GM12878 (cell line): ENCODE measurements around the gene CHMP3.

Experiments used
- BCL11A ChIP-seq: IDR thresholded peaks from 2 replicates; pipeline ENCODE4 v1.6.1; 2011; ENCODE audit warnings: low read depth, low read length
- CREB1 ChIP-seq: IDR thresholded peaks from 2 replicates; pipeline ENCODE4 v1.6.1; 2012; ENCODE audit warnings: low read depth, mild to moderate bottlenecking, inconsistent platforms
- CREM ChIP-seq: IDR thresholded peaks from 2 replicates; pipeline ENCODE4 v1.6.1; 2014; ENCODE audit warnings: antibody characterized with exemption, low read depth
- EP300 ChIP-seq, 2 experiments: fragments of 150-350 bp in 1 of 2; IDR thresholded peaks; 2 replicates each; pipeline ENCODE4 v1.6.1; 2011 to 2012; ENCODE audit warnings: low read depth in 2 of 2, low read length in 2 of 2, borderline replicate concordance in 1 of 2, improper control_type of control experiment in 1 of 2, inconsistent platforms in 1 of 2; ENCODE audit not compliant: control insufficient read depth in 1 of 2
- NR2C2 ChIP-seq: IDR thresholded peaks from 2 replicates; pipeline ENCODE4 v1.6.1; 2011; ENCODE audit warnings: borderline replicate concordance, low read depth; ENCODE audit not compliant: control insufficient read depth, insufficient read length
- POLR2A ChIP-seq: IDR thresholded peaks from 2 replicates; pipeline ENCODE4 v1.6.1; 2011; ENCODE audit warnings: low read depth, mild to moderate bottlenecking, low read length
- SIN3A ChIP-seq: IDR thresholded peaks from 2 replicates; pipeline ENCODE4 v1.6.1; 2012; ENCODE audit warnings: low read depth, low read length, improper control_type of control experiment
- SREBF1 ChIP-seq: IDR thresholded peaks from 2 replicates; pipeline ENCODE4 v1.6.1; 2012; ENCODE audit warnings: mild to moderate bottlenecking, low read length
- TF ChIP-seq, protein P1 (sequence below), 3 experiments: IDR thresholded peaks in 2 of 3; conservative IDR thresholded peaks in 1 of 3; 2 replicates each; pipeline ENCODE4 v1.5.1; 2011; ENCODE audit warnings: low read depth in 3 of 3, low read length in 3 of 3, mild to moderate bottlenecking in 3 of 3, control low read depth in 2 of 3, moderate library complexity in 2 of 3, inconsistent platforms in 1 of 3, mixed read lengths in 1 of 3; ENCODE audit not compliant: control insufficient read depth in 2 of 3, insufficient read depth in 1 of 3; ENCODE audit errors: extremely low read depth in 1 of 3
- TF ChIP-seq, protein P2 (sequence below): IDR thresholded peaks from 2 replicates; pipeline ENCODE4 v1.6.1; 2011; ENCODE audit warnings: low read depth, low read length, improper control_type of control experiment, borderline replicate concordance

DNA sequence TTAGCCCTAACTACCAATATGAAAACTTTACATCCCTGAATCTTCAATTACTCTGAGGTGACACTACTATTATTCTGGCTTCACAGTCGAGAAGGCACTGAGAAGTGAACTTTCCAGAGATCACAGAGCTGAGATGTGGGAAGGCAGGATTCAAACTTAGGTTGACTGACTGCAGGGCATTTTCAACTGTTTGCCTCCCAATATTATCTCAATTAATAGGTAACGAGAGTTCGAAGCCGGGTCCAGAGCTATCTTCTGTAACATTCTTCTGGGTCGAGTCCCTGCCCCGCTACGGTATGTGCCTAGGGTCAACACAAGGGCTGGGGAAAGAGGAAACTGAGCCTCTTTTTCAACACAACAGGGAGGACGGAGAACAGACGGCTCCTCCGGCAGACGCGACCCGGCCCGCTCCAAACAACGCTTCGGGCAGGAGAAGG, 740 bp downstream of the CHMP3 start:
- TF ChIP-seq SIN3A (no peak), POLR2A (no peak), SREBF1 (no peak), NR2C2 (no peak), EP300 (IDR thresholded peaks at IDR 0.05; ENCODE audit: borderline replicate concordance in 1 of 2, control insufficient read depth in 1 of 2, low read depth in 2 of 2, low read length in 2 of 2) (no peak), CREB1 (no peak), CREM (no peak), BCL11A (no peak)
- TF ChIP-seq, protein P1, sequence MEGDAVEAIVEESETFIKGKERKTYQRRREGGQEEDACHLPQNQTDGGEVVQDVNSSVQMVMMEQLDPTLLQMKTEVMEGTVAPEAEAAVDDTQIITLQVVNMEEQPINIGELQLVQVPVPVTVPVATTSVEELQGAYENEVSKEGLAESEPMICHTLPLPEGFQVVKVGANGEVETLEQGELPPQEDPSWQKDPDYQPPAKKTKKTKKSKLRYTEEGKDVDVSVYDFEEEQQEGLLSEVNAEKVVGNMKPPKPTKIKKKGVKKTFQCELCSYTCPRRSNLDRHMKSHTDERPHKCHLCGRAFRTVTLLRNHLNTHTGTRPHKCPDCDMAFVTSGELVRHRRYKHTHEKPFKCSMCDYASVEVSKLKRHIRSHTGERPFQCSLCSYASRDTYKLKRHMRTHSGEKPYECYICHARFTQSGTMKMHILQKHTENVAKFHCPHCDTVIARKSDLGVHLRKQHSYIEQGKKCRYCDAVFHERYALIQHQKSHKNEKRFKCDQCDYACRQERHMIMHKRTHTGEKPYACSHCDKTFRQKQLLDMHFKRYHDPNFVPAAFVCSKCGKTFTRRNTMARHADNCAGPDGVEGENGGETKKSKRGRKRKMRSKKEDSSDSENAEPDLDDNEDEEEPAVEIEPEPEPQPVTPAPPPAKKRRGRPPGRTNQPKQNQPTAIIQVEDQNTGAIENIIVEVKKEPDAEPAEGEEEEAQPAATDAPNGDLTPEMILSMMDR (IDR thresholded peaks at IDR 0.05 in 2 of 3, conservative IDR thresholded peaks at IDR 0.05 in 1 of 3; ENCODE audit: control insufficient read depth in 2 of 3, extremely low read depth in 1 of 3, insufficient read depth in 1 of 3, low read depth in 3 of 3, low read length in 3 of 3): no peak
- TF ChIP-seq, protein P2, sequence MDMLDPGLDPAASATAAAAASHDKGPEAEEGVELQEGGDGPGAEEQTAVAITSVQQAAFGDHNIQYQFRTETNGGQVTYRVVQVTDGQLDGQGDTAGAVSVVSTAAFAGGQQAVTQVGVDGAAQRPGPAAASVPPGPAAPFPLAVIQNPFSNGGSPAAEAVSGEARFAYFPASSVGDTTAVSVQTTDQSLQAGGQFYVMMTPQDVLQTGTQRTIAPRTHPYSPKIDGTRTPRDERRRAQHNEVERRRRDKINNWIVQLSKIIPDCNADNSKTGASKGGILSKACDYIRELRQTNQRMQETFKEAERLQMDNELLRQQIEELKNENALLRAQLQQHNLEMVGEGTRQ: no peak
